ENCODE measurements around the gene DNAJC11.

DNAJC11 gene

DNA sequence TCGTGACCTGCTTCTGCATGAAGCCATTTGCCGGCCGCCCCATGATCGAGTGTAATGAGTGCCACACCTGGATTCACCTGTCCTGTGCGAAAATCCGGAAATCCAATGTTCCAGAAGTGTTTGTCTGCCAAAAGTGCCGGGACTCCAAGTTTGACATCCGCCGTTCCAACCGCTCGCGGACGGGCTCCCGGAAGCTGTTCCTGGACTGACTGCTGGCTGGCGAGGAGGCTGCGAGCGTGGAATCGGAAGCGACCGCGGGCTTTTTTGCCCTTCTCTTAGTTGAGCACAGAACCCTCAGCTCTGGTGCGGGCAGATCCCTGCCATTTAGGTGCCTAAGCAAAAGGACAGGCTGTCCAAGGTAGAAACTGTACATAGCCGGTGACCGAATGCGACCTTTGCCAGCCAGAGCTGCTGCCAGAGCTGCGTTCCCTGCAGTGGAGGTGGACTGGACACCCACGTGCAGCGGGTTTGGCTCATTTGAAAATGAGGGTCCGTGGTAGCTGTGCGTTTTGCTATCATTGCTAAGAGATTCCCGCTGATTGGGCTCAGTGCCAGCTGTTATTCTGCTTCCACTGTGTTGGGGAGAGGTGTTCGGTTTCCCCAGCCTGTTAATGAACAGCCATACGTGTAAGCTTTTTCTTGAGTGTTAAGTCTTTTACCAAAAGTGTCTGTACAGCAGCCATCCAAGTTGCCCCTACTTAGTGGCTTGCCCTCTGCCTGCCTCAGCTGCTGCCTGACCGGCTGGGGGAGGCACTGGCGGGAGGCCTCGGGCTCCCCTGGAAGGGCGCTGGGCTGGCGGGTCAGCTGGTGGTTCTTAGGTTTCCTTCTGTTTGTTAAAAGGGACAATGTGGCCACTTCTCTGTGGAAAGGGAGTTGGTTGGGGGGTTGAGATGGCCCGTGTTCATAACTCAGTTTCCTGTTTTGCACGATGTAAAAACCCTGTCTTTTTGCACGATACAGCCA is 79.9 kb downstream of the DNAJC11 start:
- ATAC-seq = no peak
- TF ChIP-seq ISL1 (CRISPR knock-in tag; IDR thresholded peaks at IDR 0.05) (no peak), OSR1 (CRISPR knock-in tag; IDR thresholded peaks at IDR 0.05) (no peak), SNAI2 (CRISPR knock-in tag; IDR thresholded peaks at IDR 0.05) (no peak)
- TF ChIP-seq, protein P1, sequence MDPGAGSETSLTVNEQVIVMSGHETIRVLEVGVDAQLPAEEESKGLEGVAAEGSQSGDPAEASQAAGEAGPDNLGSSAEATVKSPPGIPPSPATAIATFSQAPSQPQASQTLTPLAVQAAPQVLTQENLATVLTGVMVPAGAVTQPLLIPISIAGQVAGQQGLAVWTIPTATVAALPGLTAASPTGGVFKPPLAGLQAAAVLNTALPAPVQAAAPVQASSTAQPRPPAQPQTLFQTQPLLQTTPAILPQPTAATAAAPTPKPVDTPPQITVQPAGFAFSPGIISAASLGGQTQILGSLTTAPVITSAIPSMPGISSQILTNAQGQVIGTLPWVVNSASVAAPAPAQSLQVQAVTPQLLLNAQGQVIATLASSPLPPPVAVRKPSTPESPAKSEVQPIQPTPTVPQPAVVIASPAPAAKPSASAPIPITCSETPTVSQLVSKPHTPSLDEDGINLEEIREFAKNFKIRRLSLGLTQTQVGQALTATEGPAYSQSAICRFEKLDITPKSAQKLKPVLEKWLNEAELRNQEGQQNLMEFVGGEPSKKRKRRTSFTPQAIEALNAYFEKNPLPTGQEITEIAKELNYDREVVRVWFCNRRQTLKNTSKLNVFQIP (CRISPR knock-in tag; IDR thresholded peaks at IDR 0.05; ENCODE audit: borderline replicate concordance, low read depth) = no peak

DNA sequence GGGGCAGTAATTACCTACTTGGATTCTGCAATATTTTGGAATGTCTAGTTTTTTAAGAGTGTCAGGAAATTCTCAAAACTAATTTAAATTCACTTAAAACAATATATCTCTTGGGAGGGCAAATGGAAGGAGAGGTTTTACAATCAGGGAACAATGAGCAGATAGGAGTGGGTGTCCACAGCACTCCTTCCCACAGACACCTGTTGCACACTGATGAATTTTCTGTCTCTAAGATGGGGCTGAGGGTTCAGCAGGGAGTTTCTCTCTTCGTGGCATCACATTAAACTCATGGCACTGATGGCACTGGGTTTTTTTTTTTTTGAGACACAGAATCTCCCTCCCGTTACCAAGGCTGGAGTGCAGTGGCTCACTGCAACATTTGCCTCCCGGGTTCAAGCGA is 82.6 kb downstream of the DNAJC11 start:
- no peak for ATAC-seq
- TF ChIP-seq, protein P2, sequence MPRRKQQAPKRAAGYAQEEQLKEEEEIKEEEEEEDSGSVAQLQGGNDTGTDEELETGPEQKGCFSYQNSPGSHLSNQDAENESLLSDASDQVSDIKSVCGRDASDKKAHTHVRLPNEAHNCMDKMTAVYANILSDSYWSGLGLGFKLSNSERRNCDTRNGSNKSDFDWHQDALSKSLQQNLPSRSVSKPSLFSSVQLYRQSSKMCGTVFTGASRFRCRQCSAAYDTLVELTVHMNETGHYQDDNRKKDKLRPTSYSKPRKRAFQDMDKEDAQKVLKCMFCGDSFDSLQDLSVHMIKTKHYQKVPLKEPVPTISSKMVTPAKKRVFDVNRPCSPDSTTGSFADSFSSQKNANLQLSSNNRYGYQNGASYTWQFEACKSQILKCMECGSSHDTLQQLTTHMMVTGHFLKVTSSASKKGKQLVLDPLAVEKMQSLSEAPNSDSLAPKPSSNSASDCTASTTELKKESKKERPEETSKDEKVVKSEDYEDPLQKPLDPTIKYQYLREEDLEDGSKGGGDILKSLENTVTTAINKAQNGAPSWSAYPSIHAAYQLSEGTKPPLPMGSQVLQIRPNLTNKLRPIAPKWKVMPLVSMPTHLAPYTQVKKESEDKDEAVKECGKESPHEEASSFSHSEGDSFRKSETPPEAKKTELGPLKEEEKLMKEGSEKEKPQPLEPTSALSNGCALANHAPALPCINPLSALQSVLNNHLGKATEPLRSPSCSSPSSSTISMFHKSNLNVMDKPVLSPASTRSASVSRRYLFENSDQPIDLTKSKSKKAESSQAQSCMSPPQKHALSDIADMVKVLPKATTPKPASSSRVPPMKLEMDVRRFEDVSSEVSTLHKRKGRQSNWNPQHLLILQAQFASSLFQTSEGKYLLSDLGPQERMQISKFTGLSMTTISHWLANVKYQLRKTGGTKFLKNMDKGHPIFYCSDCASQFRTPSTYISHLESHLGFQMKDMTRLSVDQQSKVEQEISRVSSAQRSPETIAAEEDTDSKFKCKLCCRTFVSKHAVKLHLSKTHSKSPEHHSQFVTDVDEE (CRISPR knock-in tag; IDR thresholded peaks at IDR 0.05) = no peak
- TF ChIP-seq RARB (CRISPR knock-in tag; IDR thresholded peaks at IDR 0.05) (no peak), ZFP3 (CRISPR knock-in tag; IDR thresholded peaks at IDR 0.05) (no peak), ISL1 (CRISPR knock-in tag; IDR thresholded peaks at IDR 0.05) (no peak), PPARA (CRISPR knock-in tag; IDR thresholded peaks at IDR 0.05; ENCODE audit: borderline replicate concordance) (no peak), ARNTL (CRISPR knock-in tag; IDR thresholded peaks at IDR 0.05; ENCODE audit: borderline replicate concordance, low read depth) (no peak), ESRRG (CRISPR knock-in tag; IDR thresholded peaks at IDR 0.05) (no peak), BACH2 (CRISPR knock-in tag; IDR thresholded peaks at IDR 0.05; ENCODE audit: borderline replicate concordance) (no peak), ZNF8 (CRISPR knock-in tag; IDR thresholded peaks at IDR 0.05) (no peak), SNAI2 (CRISPR knock-in tag; IDR thresholded peaks at IDR 0.05) (no peak), GLIS3 (CRISPR knock-in tag; IDR thresholded peaks at IDR 0.05) (no peak), ZFP30 (CRISPR knock-in tag; IDR thresholded peaks at IDR 0.05) (no peak), ZC3H10 (CRISPR knock-in tag; IDR thresholded peaks at IDR 0.05) (no peak), CSRNP3 (CRISPR knock-in tag; IDR thresholded peaks at IDR 0.05) (no peak), TCF4 (CRISPR knock-in tag; IDR thresholded peaks at IDR 0.05; ENCODE audit: borderline replicate concordance) (no peak), OSR1 (CRISPR knock-in tag; IDR thresholded peaks at IDR 0.05) (no peak), CSDC2 (CRISPR knock-in tag; IDR thresholded peaks at IDR 0.05) (no peak)
- TF ChIP-seq, protein P3, sequence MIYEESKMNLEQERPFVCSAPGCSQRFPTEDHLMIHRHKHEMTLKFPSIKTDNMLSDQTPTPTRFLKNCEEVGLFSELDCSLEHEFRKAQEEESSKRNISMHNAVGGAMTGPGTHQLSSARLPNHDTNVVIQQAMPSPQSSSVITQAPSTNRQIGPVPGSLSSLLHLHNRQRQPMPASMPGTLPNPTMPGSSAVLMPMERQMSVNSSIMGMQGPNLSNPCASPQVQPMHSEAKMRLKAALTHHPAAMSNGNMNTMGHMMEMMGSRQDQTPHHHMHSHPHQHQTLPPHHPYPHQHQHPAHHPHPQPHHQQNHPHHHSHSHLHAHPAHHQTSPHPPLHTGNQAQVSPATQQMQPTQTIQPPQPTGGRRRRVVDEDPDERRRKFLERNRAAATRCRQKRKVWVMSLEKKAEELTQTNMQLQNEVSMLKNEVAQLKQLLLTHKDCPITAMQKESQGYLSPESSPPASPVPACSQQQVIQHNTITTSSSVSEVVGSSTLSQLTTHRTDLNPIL (CRISPR knock-in tag; IDR thresholded peaks at IDR 0.05; ENCODE audit: low read depth) = no peak
- TF ChIP-seq, protein P4, sequence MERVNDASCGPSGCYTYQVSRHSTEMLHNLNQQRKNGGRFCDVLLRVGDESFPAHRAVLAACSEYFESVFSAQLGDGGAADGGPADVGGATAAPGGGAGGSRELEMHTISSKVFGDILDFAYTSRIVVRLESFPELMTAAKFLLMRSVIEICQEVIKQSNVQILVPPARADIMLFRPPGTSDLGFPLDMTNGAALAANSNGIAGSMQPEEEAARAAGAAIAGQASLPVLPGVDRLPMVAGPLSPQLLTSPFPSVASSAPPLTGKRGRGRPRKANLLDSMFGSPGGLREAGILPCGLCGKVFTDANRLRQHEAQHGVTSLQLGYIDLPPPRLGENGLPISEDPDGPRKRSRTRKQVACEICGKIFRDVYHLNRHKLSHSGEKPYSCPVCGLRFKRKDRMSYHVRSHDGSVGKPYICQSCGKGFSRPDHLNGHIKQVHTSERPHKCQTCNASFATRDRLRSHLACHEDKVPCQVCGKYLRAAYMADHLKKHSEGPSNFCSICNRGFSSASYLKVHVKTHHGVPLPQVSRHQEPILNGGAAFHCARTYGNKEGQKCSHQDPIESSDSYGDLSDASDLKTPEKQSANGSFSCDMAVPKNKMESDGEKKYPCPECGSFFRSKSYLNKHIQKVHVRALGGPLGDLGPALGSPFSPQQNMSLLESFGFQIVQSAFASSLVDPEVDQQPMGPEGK (CRISPR knock-in tag; IDR thresholded peaks at IDR 0.05; ENCODE audit: borderline replicate concordance) = no peak
- TF ChIP-seq, protein P1 (CRISPR knock-in tag; IDR thresholded peaks at IDR 0.05; ENCODE audit: borderline replicate concordance, low read depth) = no peak
